HS-5 (cell line): ENCODE data around the gene FBLN7.
"Not testable (repeated sequence)": the region's sequence is repeated elsewhere in the genome, so short reads cannot be mapped to it uniquely, and the experiment has no call there.

Experiments
- DNase-seq: peaks from one replicate; pipeline ENCODE4 v3.0.0-alpha.2; 2012; ENCODE audit warnings: low read depth

Gene FBLN7

GRCh38 chr2:112184121-112184520 is 45.9 kb downstream of the FBLN7 start:
- DNase-seq, result no peak

GRCh38 chr2:112185131-112185530 is 46.9 kb downstream of the FBLN7 start:
- DNase-seq, result no peak

GRCh38 chr2:112187046-112187715 is 49.0 kb downstream of the FBLN7 start:
- no peak for DNase-seq

GRCh38 chr2:112187805-112188596 is 49.8 kb downstream of the FBLN7 start:
- DNase-seq, result no peak

GRCh38 chr2:112189001-112189556 is 50.9 kb downstream of the FBLN7 start:
- DNase-seq, result no peak

- DNase-seq, result no peak
Measured at GRCh38 chr2:112194028-112194427, 55.8 kb downstream of the FBLN7 start.

GRCh38 chr2:112194482-112194881 is 56.3 kb downstream of the FBLN7 start:
- no peak for DNase-seq

- no peak for DNase-seq
Measured at GRCh38 chr2:112195167-112195766, 57.1 kb downstream of the FBLN7 start.

- no peak for DNase-seq
Measured at GRCh38 chr2:112195950-112196349, 57.8 kb downstream of the FBLN7 start.

GRCh38 chr2:112197868-112198267 is 59.7 kb downstream of the FBLN7 start:
- DNase-seq, result no peak

- DNase-seq, result peak; percentile 36
Measured at GRCh38 chr2:112198780-112199179, 60.6 kb downstream of the FBLN7 start.

- DNase-seq, result no peak
Measured at GRCh38 chr2:112199188-112199587, 61.0 kb downstream of the FBLN7 start.

GRCh38 chr2:112201696-112202430 is 63.7 kb downstream of the FBLN7 start:
- no peak for DNase-seq

GRCh38 chr2:112204411-112204810 is 66.2 kb downstream of the FBLN7 start:
- DNase-seq, result no peak

- not testable (repeated sequence) for DNase-seq
Measured at GRCh38 chr2:112207905-112208304, 69.7 kb downstream of the FBLN7 start.

- DNase-seq, result no peak
Measured at GRCh38 chr2:112216167-112216566, 78.0 kb downstream of the FBLN7 start.

GRCh38 chr2:112217854-112218253 is 79.7 kb downstream of the FBLN7 start:
- no peak for DNase-seq

GRCh38 chr2:112220186-112220585 is 82.0 kb downstream of the FBLN7 start:
- DNase-seq, result no peak

- no peak for DNase-seq
Measured at GRCh38 chr2:112220831-112221230, 82.6 kb downstream of the FBLN7 start.

- DNase-seq, result peak; percentile 32
Measured at GRCh38 chr2:112229348-112229747, 91.2 kb downstream of the FBLN7 start.

GRCh38 chr2:112230371-112230770 is 92.2 kb downstream of the FBLN7 start:
- DNase-seq, result no peak
